H1 (cell line): ENCODE results near the gene TSHZ2.

Experiments
- CREB1 ChIP-seq: IDR thresholded peaks from 2 replicates; pipeline ENCODE4 v1.6.1; 2012; ENCODE audit warnings: inconsistent platforms
- KDM5A ChIP-seq: fragments of 200-600 bp; IDR thresholded peaks from 2 replicates; pipeline ENCODE4 v1.7.1; 2012; ENCODE audit warnings: mild to moderate bottlenecking, low read length, inconsistent platforms, mixed read lengths
- MAX ChIP-seq: IDR thresholded peaks from 2 replicates; pipeline ENCODE4 v1.6.1; 2012; ENCODE audit warnings: inconsistent platforms
- POLR2A ChIP-seq, 2 experiments: IDR thresholded peaks; 1 replicate in 1 of 2; 2 replicates in 1 of 2; pipeline ENCODE4 v1.6.1; 2011; ENCODE audit warnings: low read depth in 2 of 2, low read length in 2 of 2, mild to moderate bottlenecking in 2 of 2; ENCODE audit errors: control extremely low read depth in 1 of 2
- POLR2AphosphoS5 ChIP-seq: IDR thresholded peaks from 2 replicates; pipeline ENCODE4 v1.6.1; 2011; ENCODE audit warnings: low read depth, low read length

- TF ChIP-seq POLR2A (IDR thresholded peaks at IDR 0.05; ENCODE audit: control extremely low read depth in 1 of 2, low read depth in 2 of 2, low read length in 2 of 2), result no peak
- no peak for TF ChIP-seq CREB1
- TF ChIP-seq MAX, result no peak
- TF ChIP-seq KDM5A, result no peak
- TF ChIP-seq POLR2AphosphoS5, result no peak
Observed at GRCh38 chr20:53399592-53400335, 427.6 kb downstream of the TSHZ2 start.
